GM12873 (cell line): ENCODE results near the gene GNB1L.

Source experiments
- TF ChIP-seq, protein P1 (sequence below): IDR thresholded peaks from 2 replicates; pipeline ENCODE4 v1.5.1; 2012; ENCODE audit warnings: low read depth, mild to moderate bottlenecking, moderate library complexity, low read length, control low read depth; ENCODE audit not compliant: insufficient read depth; ENCODE audit errors: missing control alignments

Gene GNB1L

GRCh38 chr22:19807914-19808872 is 46.5 kb downstream of the GNB1L start:
- TF ChIP-seq, protein P1, sequence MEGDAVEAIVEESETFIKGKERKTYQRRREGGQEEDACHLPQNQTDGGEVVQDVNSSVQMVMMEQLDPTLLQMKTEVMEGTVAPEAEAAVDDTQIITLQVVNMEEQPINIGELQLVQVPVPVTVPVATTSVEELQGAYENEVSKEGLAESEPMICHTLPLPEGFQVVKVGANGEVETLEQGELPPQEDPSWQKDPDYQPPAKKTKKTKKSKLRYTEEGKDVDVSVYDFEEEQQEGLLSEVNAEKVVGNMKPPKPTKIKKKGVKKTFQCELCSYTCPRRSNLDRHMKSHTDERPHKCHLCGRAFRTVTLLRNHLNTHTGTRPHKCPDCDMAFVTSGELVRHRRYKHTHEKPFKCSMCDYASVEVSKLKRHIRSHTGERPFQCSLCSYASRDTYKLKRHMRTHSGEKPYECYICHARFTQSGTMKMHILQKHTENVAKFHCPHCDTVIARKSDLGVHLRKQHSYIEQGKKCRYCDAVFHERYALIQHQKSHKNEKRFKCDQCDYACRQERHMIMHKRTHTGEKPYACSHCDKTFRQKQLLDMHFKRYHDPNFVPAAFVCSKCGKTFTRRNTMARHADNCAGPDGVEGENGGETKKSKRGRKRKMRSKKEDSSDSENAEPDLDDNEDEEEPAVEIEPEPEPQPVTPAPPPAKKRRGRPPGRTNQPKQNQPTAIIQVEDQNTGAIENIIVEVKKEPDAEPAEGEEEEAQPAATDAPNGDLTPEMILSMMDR, result no peak

- TF ChIP-seq, protein P1, result no peak
Measured at GRCh38 chr22:19807161-19807913, 47.3 kb downstream of the GNB1L start.

DNA sequence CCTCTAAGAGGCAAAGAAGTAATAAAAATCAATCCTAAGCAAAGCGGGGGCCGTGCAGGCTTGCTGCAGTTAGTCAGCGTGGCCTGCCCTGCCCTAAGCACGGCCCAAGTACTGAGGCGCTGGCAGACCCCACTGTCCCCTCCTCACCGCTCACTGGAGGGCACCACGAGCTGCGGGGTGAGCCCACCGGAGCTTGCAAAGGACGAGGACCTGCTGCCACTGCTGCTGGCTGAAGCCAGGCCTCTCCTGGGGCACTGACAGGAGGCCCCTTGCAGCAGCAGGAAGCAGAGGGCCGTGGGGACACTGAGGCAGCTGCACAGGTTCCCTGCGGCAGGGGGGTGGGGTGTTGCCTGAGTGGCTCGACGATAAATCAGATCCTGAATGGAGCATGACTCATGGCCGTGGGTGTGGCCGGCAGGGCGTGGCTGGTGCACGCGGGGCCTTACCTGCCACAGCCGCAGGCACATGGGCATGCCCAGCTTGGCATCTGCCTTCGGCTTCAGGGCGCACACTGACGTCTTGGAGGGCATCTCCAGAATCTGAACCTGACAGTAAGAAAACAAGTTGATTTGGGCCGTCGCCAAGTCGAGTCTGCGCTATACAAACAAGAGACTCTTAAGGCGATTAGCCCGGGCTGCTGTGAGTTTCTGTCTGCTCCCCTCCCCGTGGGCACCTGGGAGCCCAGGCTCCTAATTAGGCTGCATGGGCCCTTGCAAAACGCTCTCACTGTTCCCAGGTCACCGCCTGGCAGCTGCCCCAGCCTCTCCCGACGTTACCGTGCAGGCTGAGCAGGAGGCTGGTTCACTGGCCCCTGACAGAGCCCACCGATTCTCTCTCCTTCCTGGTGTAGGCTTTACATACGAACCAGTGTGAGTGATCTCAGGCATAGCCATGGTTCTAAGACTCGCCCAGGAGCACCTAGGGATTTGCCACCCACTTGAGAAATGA is 48.2 kb downstream of the GNB1L start:
- TF ChIP-seq, protein P1, result no peak

DNA sequence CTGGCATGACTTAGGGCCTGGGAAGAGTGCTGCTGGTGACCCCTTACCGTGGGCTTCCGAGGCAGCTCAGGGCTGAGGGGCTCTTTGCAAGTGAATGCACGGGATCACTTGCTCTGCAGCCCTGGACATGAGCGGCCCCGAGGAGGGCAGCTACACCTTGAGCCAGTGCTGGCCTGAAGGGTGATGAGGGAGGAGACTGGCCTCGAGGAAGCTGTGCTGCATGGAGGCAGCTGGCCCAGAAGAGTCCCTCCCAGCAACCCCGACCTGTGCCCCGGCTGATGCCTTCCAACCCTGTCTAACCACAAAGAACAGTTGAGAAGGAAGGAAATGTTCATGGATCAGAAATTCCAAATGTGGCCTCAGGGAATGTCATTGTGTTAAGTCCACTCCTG is 48.9 kb downstream of the GNB1L start:
- TF ChIP-seq, protein P1, result no peak

GRCh38 chr22:19803736-19804267 is 50.9 kb downstream of the GNB1L start:
- TF ChIP-seq, protein P1, result no peak

DNA sequence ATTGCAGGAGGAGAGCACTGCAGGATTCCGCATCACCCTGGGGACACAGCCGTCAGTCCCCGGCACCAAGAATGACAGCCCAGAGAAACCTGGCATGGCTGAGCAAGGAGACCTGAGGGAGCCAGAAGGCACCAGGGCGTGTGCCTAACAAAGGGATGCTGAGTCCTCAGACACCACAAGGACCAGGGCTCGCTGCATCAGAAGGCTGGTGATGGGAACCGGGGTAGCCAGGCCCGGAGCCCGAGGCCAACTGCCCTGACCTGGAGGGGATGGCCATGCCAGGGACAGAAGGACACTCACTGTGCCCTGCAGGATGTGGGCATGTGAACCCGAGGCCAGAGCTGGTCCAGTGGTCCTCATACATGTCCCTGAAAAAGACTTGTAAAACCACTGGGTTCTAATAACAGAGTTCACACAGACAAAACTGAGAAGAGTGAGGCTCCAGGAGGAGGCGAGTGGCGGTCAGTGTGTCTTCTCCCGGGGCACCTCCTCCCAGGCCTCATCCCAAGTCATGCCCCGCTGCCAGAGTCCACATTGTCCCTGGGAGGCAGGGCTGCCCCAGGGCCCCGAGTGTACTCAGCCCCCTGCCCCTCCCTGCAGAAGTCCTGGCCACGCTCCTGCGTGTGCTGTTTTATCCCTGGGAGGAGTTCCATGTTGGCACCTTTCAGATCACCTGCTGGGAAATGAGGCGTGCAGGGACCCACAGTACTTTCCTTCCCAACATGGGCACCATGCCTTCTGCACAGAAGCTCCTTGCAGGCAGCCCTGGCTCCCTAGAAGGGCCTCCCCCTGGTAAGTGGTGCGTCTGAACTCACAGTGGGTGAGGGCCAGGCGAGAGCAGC is 51.6 kb downstream of the GNB1L start:
- TF ChIP-seq, protein P1, result no peak
